ES-I3 (cell line): ENCODE results near the gene PRKCD.

Source experiments
- H3K36me3 ChIP-seq: 2 replicates; pipeline ENCODE4 v1.6.1; 2013; ENCODE audit warnings: mild to moderate bottlenecking, low read length, control low read depth, moderate library complexity; ENCODE audit not compliant: insufficient read depth
- H3K4me1 ChIP-seq: 2 replicates; pipeline ENCODE4 v1.6.1; 2013; ENCODE audit warnings: mild to moderate bottlenecking, control low read depth, low read length; ENCODE audit not compliant: insufficient read depth
- H3K9ac ChIP-seq: 2 replicates; pipeline ENCODE4 v1.6.1; 2013; ENCODE audit warnings: low read depth, mild to moderate bottlenecking, low read length, moderate library complexity
- H3K9me3 ChIP-seq: 2 replicates; pipeline ENCODE4 v1.6.1; 2013; ENCODE audit warnings: mild to moderate bottlenecking, low read length, moderate library complexity; ENCODE audit not compliant: control insufficient read depth, insufficient read depth

PRKCD gene

GRCh38 chr3:53160660-53161449 lies at the start of gene PRKCD:
TSS of gene PRKCD (plus strand) at chr3:53161209. CDS start at chr3:53178423, 17,214 bp downstream.
- H3K9ac ChIP-seq: peak within 1 kb of the TSS; percentile 78
- peaks cover 36% of the 10 kb centered on the region for H3K4me1 ChIP-seq
- no peaks in the 10 kb centered on the region for H3K36me3 ChIP-seq
- H3K9me3 ChIP-seq: no peaks in the 10 kb centered on the region

- H3K36me3 ChIP-seq: no peaks in the 10 kb centered on the region
- no peak overlapping the region for H3K9ac ChIP-seq
Measured at GRCh38 chr3:53111822-53112221, 49.2 kb upstream of the PRKCD start.

GRCh38 chr3:53113293-53114010 lies 47.6 kb upstream of the PRKCD start:
- Histone ChIP-seq H3K36me3 (no peaks in the 10 kb centered on the region), H3K9me3 (no peaks in the 10 kb centered on the region), H3K4me1 (no peaks in the 10 kb centered on the region), H3K9ac (no peak overlapping the region)

More at GRCh38 chr3:53111822-53112221, 49.2 kb upstream of the PRKCD start:
- no peaks in the 10 kb centered on the region for H3K4me1 ChIP-seq
- no peaks in the 10 kb centered on the region for H3K9me3 ChIP-seq

GRCh38 chr3:53114011-53114400 lies 47.0 kb upstream of the PRKCD start:
- Histone ChIP-seq H3K36me3 (no peaks in the 10 kb centered on the region), H3K4me1 (no peaks in the 10 kb centered on the region), H3K9ac (no peak overlapping the region), H3K9me3 (no peaks in the 10 kb centered on the region)

- H3K36me3 ChIP-seq: peaks cover 4% of the 10 kb centered on the region; the same call in 1 of the 2 replicates
- H3K9me3 ChIP-seq: no peaks in the 10 kb centered on the region
- H3K4me1 ChIP-seq: no peaks in the 10 kb centered on the region
- no peak overlapping the region for H3K9ac ChIP-seq
Measured at GRCh38 chr3:53114412-53115074, 46.5 kb upstream of the PRKCD start.

- Histone ChIP-seq H3K36me3 (peaks cover 14% of the 10 kb centered on the region), H3K9ac (no peak overlapping the region), H3K4me1 (no peaks in the 10 kb centered on the region), H3K9me3 (no peaks in the 10 kb centered on the region)
Measured at GRCh38 chr3:53116956-53117355, 44.1 kb upstream of the PRKCD start.

- Histone ChIP-seq H3K4me1 (no peaks in the 10 kb centered on the region), H3K9me3 (no peaks in the 10 kb centered on the region), H3K9ac (no peak overlapping the region), H3K36me3 (peaks cover 35% of the 10 kb centered on the region)
Measured at GRCh38 chr3:53120336-53120735, 40.7 kb upstream of the PRKCD start.

GRCh38 chr3:53122255-53122932 lies 38.6 kb upstream of the PRKCD start:
- no peaks in the 10 kb centered on the region for H3K4me1 ChIP-seq
- H3K9ac ChIP-seq: no peak overlapping the region
- H3K9me3 ChIP-seq: no peaks in the 10 kb centered on the region
- peaks cover 35% of the 10 kb centered on the region for H3K36me3 ChIP-seq

GRCh38 chr3:53122933-53123305 lies 38.1 kb upstream of the PRKCD start:
- no peaks in the 10 kb centered on the region for H3K9me3 ChIP-seq

GRCh38 chr3:53123510-53123909 lies 37.5 kb upstream of the PRKCD start:
- peaks cover 35% of the 10 kb centered on the region for H3K36me3 ChIP-seq
- H3K4me1 ChIP-seq: no peaks in the 10 kb centered on the region
- H3K9ac ChIP-seq: no peak overlapping the region
- no peaks in the 10 kb centered on the region for H3K9me3 ChIP-seq

More at GRCh38 chr3:53122933-53123305, 38.1 kb upstream of the PRKCD start:
- Histone ChIP-seq H3K9ac (no peak overlapping the region), H3K36me3 (peaks cover 35% of the 10 kb centered on the region), H3K4me1 (no peaks in the 10 kb centered on the region)

- Histone ChIP-seq H3K9me3 (no peaks in the 10 kb centered on the region), H3K9ac (no peak overlapping the region), H3K4me1 (0 out of 2 replicates have a peak, but pooled peaks cover under 1% of the 10 kb centered on the region), H3K36me3 (peaks cover 35% of the 10 kb centered on the region)
Measured at GRCh38 chr3:53123953-53124352, 37.1 kb upstream of the PRKCD start.

- Histone ChIP-seq H3K9ac (no peak overlapping the region), H3K4me1 (peaks cover 6% of the 10 kb centered on the region; the same call in 1 of the 2 replicates), H3K9me3 (no peaks in the 10 kb centered on the region), H3K36me3 (peaks cover 21% of the 10 kb centered on the region)
Measured at GRCh38 chr3:53126601-53127000, 34.4 kb upstream of the PRKCD start.

- peaks cover 7% of the 10 kb centered on the region for H3K36me3 ChIP-seq
- no peaks in the 10 kb centered on the region for H3K9me3 ChIP-seq
- peak overlapping the region; percentile 79 for H3K9ac ChIP-seq
- peaks cover 6% of the 10 kb centered on the region; the same call in 1 of the 2 replicates for H3K4me1 ChIP-seq
Measured at GRCh38 chr3:53129344-53129743, 31.7 kb upstream of the PRKCD start.
